Measurements from ENCODE around the gene VPS18.

VPS18 gene

GRCh38 chr15:40940296-40940801 is 46.1 kb downstream of the VPS18 start:
- peak; percentile 22 for DNase-seq

- DNase-seq: no peak
Measured at GRCh38 chr15:40941068-40941527, 46.8 kb downstream of the VPS18 start.

- DNase-seq: peak; percentile 82
Measured at GRCh38 chr15:40941528-40942336, 47.5 kb downstream of the VPS18 start.

GRCh38 chr15:40942337-40942854 is 48.1 kb downstream of the VPS18 start:
- no peak for DNase-seq

- DNase-seq: no peak
Measured at GRCh38 chr15:40942878-40943277, 48.6 kb downstream of the VPS18 start.

GRCh38 chr15:40943764-40944365 is 49.6 kb downstream of the VPS18 start:
- no peak for DNase-seq

- DNase-seq: no peak
Measured at GRCh38 chr15:40944510-40945296, 50.5 kb downstream of the VPS18 start.

GRCh38 chr15:40948706-40949473 is 54.6 kb downstream of the VPS18 start:
- DNase-seq: no peak

- no peak for DNase-seq
Measured at GRCh38 chr15:40949756-40950207, 55.5 kb downstream of the VPS18 start.

GRCh38 chr15:40951764-40952163 is 57.5 kb downstream of the VPS18 start:
- no peak for DNase-seq

- DNase-seq: no peak
Measured at GRCh38 chr15:40952301-40952900, 58.2 kb downstream of the VPS18 start.

GRCh38 chr15:40952901-40953712 is 58.9 kb downstream of the VPS18 start, which contains the start of gene CHAC1:
Gene CHAC1 (plus strand): TSS chr15:40953471. CDS start chr15:40953584, 113 bp downstream.
- DNase-seq: peak; percentile 98

Measured in stimulated activated CD4-positive, alpha-beta T cell treated with anti-CD3 and anti-CD28 coated beads, Interleukin-15, amount 100 ng/mL, for 24 hours (primary cell).